SK-N-SH treated with all-trans-retinoic acid at 6 μM for 48 hours (cell line): ENCODE results near the gene TMBIM6.

Experiments used
- BACH2 ChIP-seq: fragments of 250-450 bp; sonication (Bioruptor Pico); IDR thresholded peaks from 2 replicates; pipeline ENCODE4 v1.9.0; 2021; ENCODE audit warnings: mild to moderate bottlenecking, borderline replicate concordance
- ISL1 ChIP-seq: fragments of 250-450 bp; sonication (Bioruptor Pico); IDR thresholded peaks from 2 replicates; pipeline ENCODE4 v2.1.2; 2022; ENCODE audit warnings: mild to moderate bottlenecking, moderate library complexity
- TCF4 ChIP-seq: fragments of 250-450 bp; sonication (Bioruptor Pico); IDR thresholded peaks from 2 replicates; pipeline ENCODE4 v1.8.0; 2021; ENCODE audit warnings: mild to moderate bottlenecking, moderate library complexity, borderline replicate concordance
- ZC3H10 ChIP-seq: fragments of 250-450 bp; sonication (Bioruptor Pico); IDR thresholded peaks from 2 replicates; pipeline ENCODE4 v1.5.1; 2021; ENCODE audit warnings: mild to moderate bottlenecking, moderate library complexity
- ZFP30 ChIP-seq: fragments of 450-650 bp; formaldehyde crosslinking; IDR thresholded peaks from 2 replicates; pipeline ENCODE4 v1.5.0; 2022; ENCODE audit warnings: mild to moderate bottlenecking, moderate library complexity

- no peak for TF ChIP-seq ZC3H10 (CRISPR knock-in tag)
- TF ChIP-seq ISL1: no peak
- no peak for TF ChIP-seq BACH2
- TF ChIP-seq ZFP30 (CRISPR knock-in tag): no peak
- TF ChIP-seq TCF4 (CRISPR knock-in tag): no peak
Observed at GRCh38 chr12:49794021-49794420, 52.7 kb downstream of the TMBIM6 start.
